Ovary (tissue), 3 donors: ENCODE measurements around the gene GABRQ.

Experiments
- POLR2A ChIP-seq: fragments of 450-650 bp; IDR thresholded peaks from one replicate; pipeline ENCODE4 v1.6.1; 2017; ENCODE audit warnings: antibody characterized with exemption, mild to moderate bottlenecking, moderate library complexity
- TF ChIP-seq, protein P1 (sequence below), 3 donors: fragments of 450-650 bp in 2 of 3; fragments of 200-600 bp in 1 of 3; IDR thresholded peaks; one replicate each; pipeline versions ENCODE4 v1.5.1 to v1.8.0; 2016 to 2022; ENCODE audit warnings: antibody characterized with exemption in 3 of 3, mild to moderate bottlenecking in 1 of 3
- donor health status: DM: no; HTN: no; CAD: no.

DNA sequence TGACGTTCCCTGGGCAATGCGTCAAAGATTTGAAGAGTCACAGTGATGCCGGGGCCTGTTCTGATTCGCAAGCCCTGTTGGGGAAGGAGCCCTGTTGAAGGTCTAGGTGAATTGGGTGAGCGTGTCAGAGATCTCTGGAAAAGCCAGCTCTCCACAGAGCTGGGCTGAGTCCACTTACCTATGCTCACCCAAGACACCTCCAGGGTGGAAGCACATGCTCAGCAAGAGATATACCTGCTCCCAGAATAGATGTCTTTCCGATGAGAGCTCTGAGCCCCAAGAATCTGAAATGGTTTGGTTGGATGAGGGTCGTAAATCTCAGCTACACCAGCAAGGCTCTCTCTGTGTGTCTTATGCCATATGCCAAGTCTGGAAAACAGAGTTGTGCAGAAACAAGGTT, 1.7 kb downstream of the GABRQ start:
- no peak for TF ChIP-seq POLR2A
- TF ChIP-seq, protein P1, sequence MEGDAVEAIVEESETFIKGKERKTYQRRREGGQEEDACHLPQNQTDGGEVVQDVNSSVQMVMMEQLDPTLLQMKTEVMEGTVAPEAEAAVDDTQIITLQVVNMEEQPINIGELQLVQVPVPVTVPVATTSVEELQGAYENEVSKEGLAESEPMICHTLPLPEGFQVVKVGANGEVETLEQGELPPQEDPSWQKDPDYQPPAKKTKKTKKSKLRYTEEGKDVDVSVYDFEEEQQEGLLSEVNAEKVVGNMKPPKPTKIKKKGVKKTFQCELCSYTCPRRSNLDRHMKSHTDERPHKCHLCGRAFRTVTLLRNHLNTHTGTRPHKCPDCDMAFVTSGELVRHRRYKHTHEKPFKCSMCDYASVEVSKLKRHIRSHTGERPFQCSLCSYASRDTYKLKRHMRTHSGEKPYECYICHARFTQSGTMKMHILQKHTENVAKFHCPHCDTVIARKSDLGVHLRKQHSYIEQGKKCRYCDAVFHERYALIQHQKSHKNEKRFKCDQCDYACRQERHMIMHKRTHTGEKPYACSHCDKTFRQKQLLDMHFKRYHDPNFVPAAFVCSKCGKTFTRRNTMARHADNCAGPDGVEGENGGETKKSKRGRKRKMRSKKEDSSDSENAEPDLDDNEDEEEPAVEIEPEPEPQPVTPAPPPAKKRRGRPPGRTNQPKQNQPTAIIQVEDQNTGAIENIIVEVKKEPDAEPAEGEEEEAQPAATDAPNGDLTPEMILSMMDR (IDR thresholded peaks at IDR 0.05): no peak
